ENCODE measurements around the gene NUCB1.
"Not testable (repeated sequence)": the region's sequence is repeated elsewhere in the genome, so short reads cannot be mapped to it uniquely, and the experiment has no call there.

The NUCB1 gene

DNA sequence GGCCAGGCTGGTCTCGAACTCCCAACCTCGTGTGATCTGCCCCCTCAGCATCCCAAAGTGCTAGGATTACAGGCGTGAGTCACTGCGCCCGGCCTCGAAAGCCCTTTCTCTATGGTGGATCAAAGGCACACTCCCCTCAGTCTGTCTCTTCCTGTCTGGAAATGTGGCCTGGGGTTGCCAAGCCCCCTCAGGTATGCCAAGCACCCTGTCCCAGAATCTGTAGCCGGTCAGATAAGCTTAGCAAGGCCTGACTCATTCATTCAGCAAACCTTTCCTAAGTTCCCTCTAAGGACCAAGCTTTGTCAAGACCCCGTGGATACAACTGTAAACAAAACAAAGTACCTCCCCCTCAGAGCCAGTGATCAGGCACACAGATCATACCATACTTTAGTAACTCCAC, 14.1 kb downstream of the NUCB1 start:
- no peak overlapping the region for H3K27ac ChIP-seq
- no peak overlapping the region for H3K9ac ChIP-seq
- peaks cover 3% of the 10 kb centered on the region for H3K79me2 ChIP-seq
- no peak overlapping the region for H3K4me2 ChIP-seq (ENCODE audit: low read length)
- no peaks in the 10 kb centered on the region for H3K9me3 ChIP-seq (ENCODE audit: control insufficient read depth, low read length)
- no peaks in the 10 kb centered on the region for H3K36me3 ChIP-seq (ENCODE audit: control insufficient read depth, insufficient read depth, low read length)
- H2AFZ ChIP-seq, result no peak overlapping the region
- H3K4me1 ChIP-seq, result no peaks in the 10 kb centered on the region
- no peaks in the 10 kb centered on the region for H3K27me3 ChIP-seq (ENCODE audit: control insufficient read depth, insufficient read depth, low read length)
- no peak for TF ChIP-seq CTCF (IDR thresholded peaks at IDR 0.05)
- no peak overlapping the region for H3K4me3 ChIP-seq (ENCODE audit: low read depth, low read length)

- H2AFZ ChIP-seq, result no peak overlapping the region
- no peaks in the 10 kb centered on the region for H3K27me3 ChIP-seq (ENCODE audit: control insufficient read depth, insufficient read depth, low read length)
- H3K36me3 ChIP-seq (ENCODE audit: control insufficient read depth, insufficient read depth, low read length), result no peaks in the 10 kb centered on the region
- H3K79me2 ChIP-seq, result peaks cover 2% of the 10 kb centered on the region
- no peaks in the 10 kb centered on the region for H3K9me3 ChIP-seq (ENCODE audit: control insufficient read depth, low read length)
- no peaks in the 10 kb centered on the region for H3K4me1 ChIP-seq
- no peak overlapping the region for H3K9ac ChIP-seq
- no peak for TF ChIP-seq CTCF (IDR thresholded peaks at IDR 0.05)
- no peak overlapping the region for H3K27ac ChIP-seq
- H3K4me2 ChIP-seq (ENCODE audit: low read length), result no peak overlapping the region
- no peak overlapping the region for H3K4me3 ChIP-seq (ENCODE audit: low read depth, low read length)
These were observed 15.6 kb downstream of the NUCB1 start for GRCh38 chr19:48915757-48916156.

GRCh38 chr19:48918071-48918470, 18.0 kb downstream of the NUCB1 start:
- no peak overlapping the region for H3K4me2 ChIP-seq (ENCODE audit: low read length)

GRCh38 chr19:48918801-48919247, 18.7 kb downstream of the NUCB1 start:
- H3K79me2 ChIP-seq, result no peaks in the 10 kb centered on the region
- H2AFZ ChIP-seq, result no peak overlapping the region
- TF ChIP-seq CTCF (IDR thresholded peaks at IDR 0.05), result no peak
- H3K4me2 ChIP-seq (ENCODE audit: low read length), result no peak overlapping the region
- no peaks in the 10 kb centered on the region for H3K9me3 ChIP-seq (ENCODE audit: control insufficient read depth, low read length)
- no peaks in the 10 kb centered on the region for H3K4me1 ChIP-seq
- no peak overlapping the region for H3K27ac ChIP-seq
- no peaks in the 10 kb centered on the region for H3K27me3 ChIP-seq (ENCODE audit: control insufficient read depth, insufficient read depth, low read length)
- no peak overlapping the region for H3K4me3 ChIP-seq (ENCODE audit: low read depth, low read length)
- H3K9ac ChIP-seq, result no peak overlapping the region
- no peaks in the 10 kb centered on the region for H3K36me3 ChIP-seq (ENCODE audit: control insufficient read depth, insufficient read depth, low read length)

More at GRCh38 chr19:48918071-48918470, 18.0 kb downstream of the NUCB1 start:
- H3K36me3 ChIP-seq (ENCODE audit: control insufficient read depth, insufficient read depth, low read length), result no peaks in the 10 kb centered on the region
- no peak overlapping the region for H2AFZ ChIP-seq
- no peak for TF ChIP-seq CTCF (IDR thresholded peaks at IDR 0.05)
- no peaks in the 10 kb centered on the region for H3K9me3 ChIP-seq (ENCODE audit: control insufficient read depth, low read length)
- H3K27me3 ChIP-seq (ENCODE audit: control insufficient read depth, insufficient read depth, low read length), result no peaks in the 10 kb centered on the region
- no peak overlapping the region for H3K4me3 ChIP-seq (ENCODE audit: low read depth, low read length)
- no peak overlapping the region for H3K9ac ChIP-seq
- H3K27ac ChIP-seq, result no peak overlapping the region
- no peaks in the 10 kb centered on the region for H3K4me1 ChIP-seq
- H3K79me2 ChIP-seq, result no peaks in the 10 kb centered on the region

DNA sequence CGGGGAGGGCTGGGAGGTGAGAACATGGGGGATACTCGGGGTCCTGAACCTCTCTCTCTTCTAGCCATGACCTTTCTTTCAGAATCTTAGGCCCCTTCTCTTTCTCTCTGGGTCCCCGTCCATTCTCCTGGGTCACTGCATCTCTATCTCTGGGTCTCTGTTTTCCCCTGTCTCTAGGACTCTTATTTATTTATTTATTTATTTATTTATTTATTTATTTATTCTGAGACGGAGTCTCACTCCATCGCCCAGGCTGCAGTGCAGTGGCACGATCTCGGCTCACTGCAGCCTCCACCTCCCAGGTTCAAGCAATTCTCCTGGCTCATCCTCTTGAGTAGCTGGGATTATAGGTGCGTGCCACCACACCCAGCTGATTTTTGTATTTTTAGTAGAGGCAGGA, 19.2 kb downstream of the NUCB1 start:
- H3K4me2 ChIP-seq (ENCODE audit: low read length); H3K79me2 ChIP-seq; H3K27me3 ChIP-seq (ENCODE audit: control insufficient read depth, insufficient read depth, low read length); H3K9me3 ChIP-seq (ENCODE audit: control insufficient read depth, low read length); H3K4me3 ChIP-seq (ENCODE audit: low read depth, low read length); H3K4me1 ChIP-seq; H3K36me3 ChIP-seq (ENCODE audit: control insufficient read depth, insufficient read depth, low read length); H2AFZ ChIP-seq; H3K9ac ChIP-seq; H3K27ac ChIP-seq: not testable (repeated sequence)
